NB4 (cell line): Measurements from ENCODE around the gene C11orf97.

Source experiments
- CTCF ChIP-seq: IDR thresholded peaks from one replicate; pipeline ENCODE4 v1.5.1; 2012; ENCODE audit warnings: low read depth, low read length
- MAX ChIP-seq: IDR thresholded peaks from 2 replicates; pipeline ENCODE4 v1.6.1; 2011; ENCODE audit warnings: low read depth, low read length

GRCh38 chr11:94550513-94550912 lies 38.3 kb downstream of the C11orf97 start:
- TF ChIP-seq MAX (no peak), CTCF (no peak)
